GM19043 (cell line): ENCODE data around the gene NFIB.

Source experiments
- ATAC-seq: cut with Tn5 transposase; IDR thresholded peaks from one replicate; pipeline ENCODE4 v1.9.1; 2021; ENCODE audit warnings: low read depth; ENCODE audit not compliant: unreplicated experiment

NFIB gene

GRCh38 chr9:14251154-14252071, 62.5 kb downstream of the NFIB start:
- ATAC-seq: no peak

GRCh38 chr9:14250794-14251153, 63.2 kb downstream of the NFIB start:
- ATAC-seq: no peak

GRCh38 chr9:14249527-14249926, 64.4 kb downstream of the NFIB start:
- ATAC-seq: no peak

DNA sequence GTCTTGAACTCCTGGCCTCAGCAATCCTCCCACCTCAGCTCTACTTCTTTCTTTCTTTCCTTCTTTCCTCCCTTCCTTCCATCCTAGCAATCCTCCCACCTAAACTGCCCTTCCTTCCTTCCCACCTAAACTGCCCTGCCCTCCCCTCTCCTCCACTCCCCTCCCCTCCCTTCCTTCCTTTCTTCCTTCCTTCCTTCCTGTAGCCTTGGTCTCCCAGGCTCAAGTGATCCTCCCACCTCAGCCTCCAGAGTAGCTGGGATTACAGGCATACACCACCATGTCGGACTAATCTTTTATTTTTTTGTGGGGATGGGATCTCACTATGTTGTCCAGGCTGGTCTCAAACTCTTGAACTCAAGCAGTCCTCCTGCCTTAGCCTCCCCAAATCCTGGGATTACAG, 65.8 kb downstream of the NFIB start:
- ATAC-seq: no peak

- ATAC-seq: no peak
Observed at GRCh38 chr9:14247577-14247976, 66.4 kb downstream of the NFIB start.

GRCh38 chr9:14246951-14247350, 67.0 kb downstream of the NFIB start:
- no peak for ATAC-seq

DNA sequence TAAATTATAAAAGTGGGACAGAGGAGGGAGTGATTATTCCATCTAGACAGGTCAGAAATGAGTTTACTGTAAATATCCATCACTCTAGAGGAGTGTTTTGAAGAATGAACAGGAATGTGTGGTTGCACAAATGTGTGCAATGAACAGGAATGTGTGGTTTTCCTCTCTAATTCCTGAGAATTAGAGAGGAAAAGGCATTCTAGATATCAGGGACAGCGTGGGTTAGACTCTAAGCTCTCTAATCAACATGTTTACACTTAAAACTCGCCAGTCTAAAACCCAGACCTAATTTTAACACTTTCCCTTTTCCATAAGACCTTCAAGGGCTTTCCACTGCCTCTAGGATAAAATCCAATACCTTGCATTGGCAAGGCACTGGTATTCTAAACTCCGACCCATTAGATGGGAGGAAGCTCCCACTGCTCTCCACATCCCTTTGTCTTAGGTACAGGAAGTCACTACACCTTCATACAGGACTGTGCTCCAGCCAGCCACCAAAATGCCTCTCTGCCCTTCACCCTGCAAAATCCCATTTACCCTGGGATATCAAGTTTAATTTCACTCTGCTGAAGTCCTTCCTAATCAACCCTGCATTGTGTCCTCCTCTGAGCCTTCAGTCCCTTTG, 67.9 kb downstream of the NFIB start:
- no peak for ATAC-seq

GRCh38 chr9:14243514-14244042, 70.4 kb downstream of the NFIB start:
- no peak for ATAC-seq

- ATAC-seq: no peak
Observed at GRCh38 chr9:14242150-14242805, 71.7 kb downstream of the NFIB start.

DNA sequence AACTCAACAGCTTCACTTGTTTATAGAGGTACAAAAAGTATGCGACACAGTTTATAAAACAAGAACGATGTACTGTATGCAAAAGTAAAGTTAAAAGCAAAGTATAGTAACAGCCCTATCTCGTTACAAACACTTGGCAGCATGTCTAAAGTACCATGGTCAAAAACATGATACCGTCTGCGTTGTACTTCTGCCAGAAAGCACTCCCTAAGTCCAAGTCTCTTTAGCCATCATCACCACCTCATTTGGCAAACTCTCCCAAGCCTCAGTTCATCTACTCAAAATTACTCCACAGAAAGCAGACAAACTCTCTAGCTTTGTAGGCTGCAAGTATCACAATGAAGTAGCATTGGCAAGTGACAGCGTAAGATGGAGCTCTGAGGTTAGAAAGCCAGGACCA, 73.4 kb downstream of the NFIB start:
- ATAC-seq: no peak

DNA sequence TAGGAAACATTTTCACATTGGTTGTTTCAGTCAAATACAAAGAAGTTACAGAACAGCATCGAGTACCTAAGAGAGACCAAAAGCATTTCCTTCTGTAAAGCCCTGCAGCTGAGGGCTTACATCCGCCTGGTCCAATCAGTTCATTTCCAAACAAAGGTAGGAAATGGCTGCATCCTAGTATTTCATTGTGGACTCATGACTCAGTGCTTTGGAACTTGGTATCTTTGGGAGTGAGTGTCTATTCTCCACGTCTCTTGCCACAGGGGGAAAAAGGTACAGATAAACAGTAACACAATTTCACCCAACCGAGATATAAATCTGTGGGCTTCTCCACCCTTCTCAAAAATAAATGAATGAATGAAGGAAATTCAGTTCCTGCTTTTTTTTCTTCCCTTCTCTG, 75.4 kb downstream of the NFIB start:
- ATAC-seq: no peak

DNA sequence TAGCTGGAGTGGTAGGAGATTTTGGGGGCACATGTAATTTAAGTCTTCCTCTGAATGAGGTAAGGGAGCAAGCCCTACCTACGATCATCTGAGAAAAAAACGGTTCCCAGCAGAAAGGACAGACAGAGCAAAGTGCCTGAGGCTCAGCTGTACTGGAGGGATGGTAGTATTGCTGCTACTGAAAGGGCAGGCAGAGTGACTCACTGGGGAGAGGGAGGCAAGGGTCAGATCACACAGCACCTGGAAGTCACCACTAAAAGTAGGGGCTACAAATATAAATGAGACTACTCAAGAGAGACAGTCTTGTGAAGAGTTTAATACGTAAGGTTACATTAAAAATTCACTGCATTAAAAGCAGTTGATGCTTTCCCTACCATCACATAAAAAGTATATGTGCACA, 75.9 kb downstream of the NFIB start:
- ATAC-seq: no peak

DNA sequence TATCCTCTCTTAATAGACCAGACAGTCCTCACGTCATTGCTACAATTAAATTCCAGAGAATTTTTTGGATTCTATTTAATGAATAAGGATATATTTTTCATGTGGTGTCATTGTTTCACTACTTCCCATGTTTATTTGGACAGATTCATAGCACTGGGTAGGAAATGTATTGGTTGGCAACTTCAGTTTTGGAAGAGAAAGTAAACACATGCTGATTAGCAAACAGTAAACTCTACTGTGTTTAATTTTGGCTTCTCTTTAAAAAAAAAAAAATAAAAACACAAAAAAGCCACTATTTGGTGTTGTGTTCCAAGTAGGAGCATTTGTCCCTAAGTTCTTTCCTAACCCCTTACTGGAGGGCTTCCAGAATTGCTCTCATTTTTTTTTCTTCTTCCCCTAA, 77.3 kb downstream of the NFIB start:
- ATAC-seq: no peak

GRCh38 chr9:14232111-14232510, 81.8 kb downstream of the NFIB start:
- no peak for ATAC-seq

- no peak for ATAC-seq
Observed at GRCh38 chr9:14231196-14231990, 82.5 kb downstream of the NFIB start.

GRCh38 chr9:14228602-14229001, 85.3 kb downstream of the NFIB start:
- no peak for ATAC-seq

GRCh38 chr9:14226855-14227532, 86.9 kb downstream of the NFIB start:
- no peak for ATAC-seq

GRCh38 chr9:14223081-14223480, 90.9 kb downstream of the NFIB start:
- no peak for ATAC-seq

DNA sequence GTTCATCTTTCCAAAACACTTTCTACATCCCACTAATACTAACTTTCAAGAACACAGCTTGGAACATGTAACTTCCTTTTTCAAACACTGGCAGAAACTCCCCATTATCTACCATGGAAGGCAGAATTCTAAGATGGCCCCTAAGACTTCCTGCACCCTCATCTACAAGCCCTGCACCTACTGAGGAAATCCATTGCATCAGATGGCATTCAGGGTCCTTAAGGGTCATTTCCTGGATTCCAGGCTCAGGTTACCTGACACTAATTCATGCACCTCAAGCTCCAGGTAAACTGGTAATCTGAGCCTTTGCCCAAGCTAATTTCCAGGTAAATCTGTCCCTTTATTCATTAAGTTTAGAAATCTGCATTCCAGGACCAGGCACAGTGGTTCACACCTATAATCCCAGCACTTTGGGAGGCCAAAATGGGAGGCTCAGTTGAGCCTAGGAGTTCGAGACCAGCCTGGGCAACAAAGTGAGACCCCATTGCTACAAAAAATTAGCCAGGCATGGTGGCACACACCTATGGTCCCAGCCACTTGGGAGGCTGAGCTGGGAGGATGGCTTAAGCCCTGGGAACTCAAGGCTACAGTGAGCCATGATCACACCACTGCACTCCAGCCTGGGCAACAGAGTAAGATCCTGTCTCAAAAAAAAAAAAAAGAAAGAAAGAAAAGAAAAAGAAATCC, 91.6 kb downstream of the NFIB start:
- ATAC-seq: no peak
